Cardiac septum (tissue), 1 donor: Measurements from ENCODE around the gene COQ4. TPM values are rescaled to one million over a fixed set of nuclear protein-coding genes. Genes with fewer than 3 reads are reported as not detected.
A peak's percentile ranks its signal among the peaks of the same experiment; 100 is the strongest.
"Not testable (repeated sequence)": the region's sequence is repeated elsewhere in the genome, so short reads cannot be mapped to it uniquely, and the experiment has no call there.

ENCODE experiments used
- DNase-seq: peaks from one replicate; pipeline ENCODE4 v3.0.0-alpha.2; 2020; ENCODE audit warnings: low spot score
- intact Hi-C: fragments of 100-400 bp; cut with DNase I; formaldehyde crosslinking; loops from one replicate; pipeline ENCODE4 v1.14.0; 2022
- total RNA-seq: library from RNA; stranded (reverse); fragmentation: NEBNext Ultra II Directional; extraction: Animal tissue kit (Norgen Biotek cat#: 25700); gene quantifications from one replicate; pipeline ENCODE4 v1.2.1, GENCODE V29; 2021
- donor health status: DM: no; HTN: no; CAD: no.

Gene COQ4
- total RNA-seq, 1 donor from 2014 or later = 25.9 TPM

- DNase-seq, intact Hi-C loops: not testable (repeated sequence)
Observed at GRCh38 chr9:128338852-128339614, 16.4 kb downstream of the COQ4 start.

- peak; percentile 87 for DNase-seq
- intact Hi-C loops = loop anchor here (5.0 kb wide), 1 partner anchor 148 kb away; the partner anchor contains the start of gene CIZ1
Observed at GRCh38 chr9:128339761-128340690, 17.4 kb downstream of the COQ4 start, which contains the start of gene SLC27A4. SLC27A4 (plus strand) TSS chr9:128340527; CDS start chr9:128343133, 2,606 bp downstream.

GRCh38 chr9:128340691-128341434 is 18.2 kb downstream of the COQ4 start:
- intact Hi-C loops = loop anchor here (1.0 to 5.0 kb wide), 2 partner anchors 46 to 149 kb away; partner anchors contain the start of gene CIZ1
- DNase-seq = no peak

GRCh38 chr9:128341435-128341849 is 18.8 kb downstream of the COQ4 start:
- no peak for DNase-seq
- intact Hi-C loops = loop anchor here (1.0 to 5.0 kb wide), 2 partner anchors 46 to 149 kb away; partner anchors contain the start of gene CIZ1

- no peak for DNase-seq
- intact Hi-C loops = loop anchor here (5.0 kb wide), 1 partner anchor 151 kb away; the partner anchor contains the start of gene CIZ1
Observed at GRCh38 chr9:128342971-128343680, 20.5 kb downstream of the COQ4 start.

- DNase-seq = no peak
- intact Hi-C loops = loop anchor here (5.0 kb wide), 1 partner anchor 152 kb away; the partner anchor contains the start of gene CIZ1
Observed at GRCh38 chr9:128343855-128344254, 21.2 kb downstream of the COQ4 start.

GRCh38 chr9:128344931-128345605 is 22.4 kb downstream of the COQ4 start:
- DNase-seq = no peak
- intact Hi-C loops = loop anchor here (5.0 kb wide), 1 partner anchor 153 kb away; the partner anchor contains the start of gene CIZ1

GRCh38 chr9:128349125-128349524 is 26.5 kb downstream of the COQ4 start:
- intact Hi-C loops = no loop called here
- DNase-seq = no peak

GRCh38 chr9:128349772-128350171 is 27.1 kb downstream of the COQ4 start:
- no peak for DNase-seq
- intact Hi-C loops = no loop called here

GRCh38 chr9:128355451-128355850 is 32.8 kb downstream of the COQ4 start:
- intact Hi-C loops = no loop called here

GRCh38 chr9:128358090-128358489 is 35.5 kb downstream of the COQ4 start:
- DNase-seq = no peak
- intact Hi-C loops = no loop called here

More at GRCh38 chr9:128355451-128355850, 32.8 kb downstream of the COQ4 start:
- no peak for DNase-seq

GRCh38 chr9:128358861-128359260 is 36.2 kb downstream of the COQ4 start:
- intact Hi-C loops = no loop called here
- DNase-seq = no peak

GRCh38 chr9:128360826-128361225 is 38.2 kb downstream of the COQ4 start:
- intact Hi-C loops = no loop called here
- DNase-seq = no peak

GRCh38 chr9:128361296-128361985 is 38.8 kb downstream of the COQ4 start:
- no peak for DNase-seq
- intact Hi-C loops = no loop called here

- peak; percentile 91 for DNase-seq
- intact Hi-C loops = loop anchor here (2.0 kb wide), 1 partner anchor 51 kb away; no protein-coding TSS in a partner anchor
Observed at GRCh38 chr9:128361986-128362646, 39.5 kb downstream of the COQ4 start.

- no peak for DNase-seq
Observed at GRCh38 chr9:128362774-128363173, 40.1 kb downstream of the COQ4 start.

GRCh38 chr9:128365525-128365924 is 42.9 kb downstream of the COQ4 start:
- DNase-seq = no peak

More at GRCh38 chr9:128362774-128363173, 40.1 kb downstream of the COQ4 start:
- intact Hi-C loops = loop anchor here (2.0 kb wide), 1 partner anchor 50 kb away; no protein-coding TSS in a partner anchor

More at GRCh38 chr9:128365525-128365924, 42.9 kb downstream of the COQ4 start:
- intact Hi-C loops = no loop called here
